Prostate gland (tissue), 2 donors: ENCODE data around the gene UBIAD1. TPM values are rescaled to one million over a fixed set of nuclear protein-coding genes. Genes with fewer than 3 reads are reported as not detected.
"Not testable (repeated sequence)": the region's sequence is repeated elsewhere in the genome, so short reads cannot be mapped to it uniquely, and the experiment has no call there.

ENCODE experiments used
- DNase-seq: peaks from one replicate; pipeline ENCODE4 v3.0.0-alpha.2; 2019; ENCODE audit warnings: low spot score
- H3K27ac ChIP-seq, 2 donors: fragments of 200-600 bp; sonication (generic); 2 replicates each; pipeline ENCODE4 v1.5.1; 2017 to 2019
- H3K27me3 ChIP-seq: fragments of 200-600 bp; sonication (generic); replicated peaks from 2 replicates; pipeline ENCODE4 v1.5.1; 2019; ENCODE audit not compliant: insufficient read depth
- H3K36me3 ChIP-seq, 2 donors: fragments of 200-600 bp; sonication (generic); 1 replicate in 1 of 2; 2 replicates in 1 of 2; pipeline versions ENCODE4 v1.5.1 to v1.8.1; 2017 to 2019
- H3K4me1 ChIP-seq: fragments of 200-600 bp; sonication (generic); replicated peaks from 2 replicates; pipeline ENCODE4 v1.5.1; 2019
- H3K4me3 ChIP-seq, 2 donors: fragments of 200-600 bp; sonication (generic); 2 replicates each; pipeline ENCODE4 v1.5.1; 2017 to 2019
- H3K9me3 ChIP-seq: fragments of 200-600 bp; sonication (generic); 2 replicates; pipeline ENCODE4 v1.5.1; 2017
- CTCF ChIP-seq, 4 experiments: fragments of 200-600 bp in 2 of 4; fragments of 450-650 bp in 2 of 4; sonication (generic) in 2 of 4; IDR thresholded peaks; 1 replicate in 3 of 4; 2 replicates in 1 of 4; pipeline ENCODE4 v1.5.1; 2016 to 2019; ENCODE audit warnings: antibody characterized with exemption in 4 of 4, mild to moderate bottlenecking in 2 of 4, moderate library complexity in 2 of 4
- POLR2A ChIP-seq: fragments of 450-650 bp; IDR thresholded peaks from one replicate; pipeline ENCODE4 v1.6.1; 2016; ENCODE audit warnings: antibody characterized with exemption, mild to moderate bottlenecking
- POLR2AphosphoS5 ChIP-seq: sonication (generic); formaldehyde crosslinking; IDR thresholded peaks from one replicate; pipeline ENCODE4 v1.6.1; 2017; ENCODE audit warnings: antibody characterized with exemption
- WGBS: methylation state at CpG from one replicate; pipeline ENCODE4 v1.1.5; 2018; 5-methylcytosine and 5-hydroxymethylcytosine counted together
- intact Hi-C: fragments of 100-400 bp; cut with DNase I; formaldehyde crosslinking; loops from one replicate; pipeline ENCODE4 v1.14.2; 2022
- total RNA-seq, 2 donors: library from RNA; depleted of rRNA; stranded (reverse); fragments of >200 nt; gene quantifications; one replicate each; pipeline ENCODE4 v1.1.0, GENCODE V29; 2016

The UBIAD1 gene
- total RNA-seq, 2 donors from 2014 or later = 22.7 to 23.2 TPM

GRCh38 chr1:11299225-11299574 is 26.2 kb downstream of the UBIAD1 start:
- Histone ChIP-seq H3K36me3 (no peaks in the 10 kb centered on the region), H3K9me3 (no peaks in the 10 kb centered on the region), H3K4me1 (no peaks in the 10 kb centered on the region), H3K27me3 (no peaks in the 10 kb centered on the region), H3K27ac (no peak overlapping the region), H3K4me3 (no peak overlapping the region)
- intact Hi-C loops = no loop called here
- no peak for DNase-seq
- 67% methylated on average over 10 of the region's 10 CpGs for WGBS
- TF ChIP-seq POLR2A (no peak), CTCF (IDR thresholded peaks at IDR 0.05) (no peak), POLR2AphosphoS5 (no peak)

- no peak for TF ChIP-seq POLR2AphosphoS5
- TF ChIP-seq CTCF (IDR thresholded peaks at IDR 0.05) = no peak
- TF ChIP-seq POLR2A = no peak
- intact Hi-C loops = no loop called here
- 65% methylated on average over 9 of the region's 9 CpGs for whole genome bisulfite sequencing
- H3K27ac ChIP-seq = no peak overlapping the region
- H3K27me3 ChIP-seq = no peaks in the 10 kb centered on the region
- H3K36me3 ChIP-seq = no peaks in the 10 kb centered on the region
- H3K4me1 ChIP-seq = no peaks in the 10 kb centered on the region
- H3K9me3 ChIP-seq = no peaks in the 10 kb centered on the region
- DNase-seq = no peak
- H3K4me3 ChIP-seq = no peak overlapping the region
These were observed 28.6 kb downstream of the UBIAD1 start for GRCh38 chr1:11301601-11302000.

DNA sequence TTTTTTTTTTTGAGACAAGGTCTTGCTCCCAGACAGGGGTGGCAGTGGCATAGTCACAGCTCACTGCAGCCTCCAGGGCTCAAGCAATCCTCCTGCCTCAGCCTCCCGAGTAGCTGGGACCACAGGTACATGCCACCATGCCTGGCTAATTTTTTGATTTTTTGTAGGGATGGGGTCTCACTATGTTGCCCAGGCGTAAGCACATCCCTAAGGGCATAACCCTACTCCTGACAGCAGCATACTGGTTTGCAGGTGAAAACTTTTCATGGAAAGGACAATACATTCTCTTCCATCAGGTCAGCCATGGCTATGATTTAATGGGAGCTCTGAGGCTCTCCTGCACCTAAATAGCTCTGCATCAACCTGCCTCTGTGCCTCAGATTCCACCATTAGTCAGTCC is 29.4 kb downstream of the UBIAD1 start:
- Histone ChIP-seq H3K27ac (no peak overlapping the region), H3K4me1 (no peaks in the 10 kb centered on the region), H3K27me3 (no peaks in the 10 kb centered on the region), H3K9me3 (no peaks in the 10 kb centered on the region), H3K4me3 (no peak overlapping the region), H3K36me3 (no peaks in the 10 kb centered on the region)
- intact Hi-C loops = no loop called here
- DNase-seq = no peak
- TF ChIP-seq POLR2AphosphoS5 = no peak
- 90% methylated on average over 2 of the region's 2 CpGs for WGBS

- 96% methylated on average over 29 of the region's 29 CpGs for WGBS
- intact Hi-C loops, H3K27ac ChIP-seq, H3K9me3 ChIP-seq, H3K4me1 ChIP-seq, H3K36me3 ChIP-seq, H3K4me3 ChIP-seq, DNase-seq, H3K27me3 ChIP-seq: not testable (repeated sequence)
These were observed 32.5 kb downstream of the UBIAD1 start for GRCh38 chr1:11305516-11305915.

GRCh38 chr1:11307852-11308251 is 34.9 kb downstream of the UBIAD1 start:
- Histone ChIP-seq H3K4me1 (no peaks in the 10 kb centered on the region), H3K27me3 (no peaks in the 10 kb centered on the region), H3K9me3 (no peaks in the 10 kb centered on the region), H3K27ac (no peak overlapping the region), H3K4me3 (no peak overlapping the region), H3K36me3 (no peaks in the 10 kb centered on the region)
- WGBS = 79% methylated on average over 3 of the region's 3 CpGs
- TF ChIP-seq POLR2A (no peak), CTCF (IDR thresholded peaks at IDR 0.05) (no peak), POLR2AphosphoS5 (no peak)
- no peak for DNase-seq
- intact Hi-C loops = no loop called here

GRCh38 chr1:11308699-11309224 is 35.8 kb downstream of the UBIAD1 start:
- 85% methylated on average over 6 of the region's 6 CpGs for WGBS
- no peaks in the 10 kb centered on the region for H3K9me3 ChIP-seq
- H3K4me1 ChIP-seq = no peaks in the 10 kb centered on the region
- no peak overlapping the region for H3K4me3 ChIP-seq
- H3K36me3 ChIP-seq = no peaks in the 10 kb centered on the region
- no peaks in the 10 kb centered on the region for H3K27me3 ChIP-seq
- TF ChIP-seq POLR2A = no peak
- TF ChIP-seq CTCF (IDR thresholded peaks at IDR 0.05) = no peak
- DNase-seq = no peak
- H3K27ac ChIP-seq = no peak overlapping the region
- intact Hi-C loops = no loop called here
